HFF-Myc (cell line): ENCODE results near the gene BTN3A1.

ENCODE experiments used
- DNase-seq: peaks from one replicate; pipeline ENCODE4 v3.0.0-alpha.2; 2011; ENCODE audit warnings: low read depth; ENCODE audit errors: extremely low read depth
- H3K4me3 ChIP-seq: replicated peaks from 2 replicates; pipeline ENCODE4 v1.5.1; 2011; ENCODE audit warnings: low read depth, mild to moderate bottlenecking, control low read depth, low read length
- TF ChIP-seq, protein P1 (sequence below): IDR thresholded peaks from 2 replicates; pipeline ENCODE4 v1.5.1; 2012; ENCODE audit warnings: mild to moderate bottlenecking, low read depth, low read length, control low read depth; ENCODE audit errors: missing control alignments

The BTN3A1 gene

DNA sequence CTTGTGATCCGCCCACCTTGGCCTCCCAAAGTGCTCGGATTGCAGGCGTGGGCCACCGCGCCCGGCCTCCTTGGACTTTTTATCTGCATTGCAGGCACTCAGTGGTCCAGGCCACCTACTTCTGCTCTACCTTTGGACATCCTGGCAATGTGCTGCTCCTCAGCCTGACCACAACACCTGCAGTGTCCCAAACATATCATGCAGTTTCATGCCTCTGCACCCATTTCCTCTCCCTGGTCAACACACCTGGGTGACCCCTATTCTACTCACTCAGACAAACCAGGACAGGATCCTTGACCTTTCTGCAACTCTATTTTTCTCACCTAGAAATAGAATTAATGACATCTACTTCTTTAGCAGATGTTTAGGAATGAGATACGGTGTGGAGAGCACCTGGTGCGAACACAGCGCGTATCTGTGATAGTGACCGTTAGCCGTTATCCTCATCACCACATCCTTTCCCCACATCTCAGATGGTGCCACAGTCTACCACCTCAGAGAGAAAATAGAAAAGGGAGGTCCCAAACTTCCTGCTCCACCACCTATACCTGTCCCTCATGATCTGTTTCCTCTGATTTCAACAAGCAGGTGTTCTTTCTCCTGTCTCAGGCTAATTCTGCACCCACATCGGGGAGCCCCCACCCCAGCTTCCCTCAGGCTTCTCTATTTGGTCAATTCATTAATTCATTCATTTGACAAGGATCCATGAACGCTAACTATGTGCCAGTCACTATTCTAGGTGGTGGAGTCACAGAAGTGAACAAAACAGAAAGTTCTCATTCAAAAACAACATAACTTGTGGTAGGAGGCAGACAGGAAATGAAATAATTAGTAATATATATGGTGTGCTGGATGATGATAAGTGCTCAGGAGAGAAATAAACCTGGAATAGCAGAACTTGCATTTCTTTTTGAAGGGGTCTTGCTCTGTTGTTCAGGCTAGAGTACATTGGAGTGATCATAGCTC, 41.3 kb upstream of the BTN3A1 start:
- TF ChIP-seq, protein P1, sequence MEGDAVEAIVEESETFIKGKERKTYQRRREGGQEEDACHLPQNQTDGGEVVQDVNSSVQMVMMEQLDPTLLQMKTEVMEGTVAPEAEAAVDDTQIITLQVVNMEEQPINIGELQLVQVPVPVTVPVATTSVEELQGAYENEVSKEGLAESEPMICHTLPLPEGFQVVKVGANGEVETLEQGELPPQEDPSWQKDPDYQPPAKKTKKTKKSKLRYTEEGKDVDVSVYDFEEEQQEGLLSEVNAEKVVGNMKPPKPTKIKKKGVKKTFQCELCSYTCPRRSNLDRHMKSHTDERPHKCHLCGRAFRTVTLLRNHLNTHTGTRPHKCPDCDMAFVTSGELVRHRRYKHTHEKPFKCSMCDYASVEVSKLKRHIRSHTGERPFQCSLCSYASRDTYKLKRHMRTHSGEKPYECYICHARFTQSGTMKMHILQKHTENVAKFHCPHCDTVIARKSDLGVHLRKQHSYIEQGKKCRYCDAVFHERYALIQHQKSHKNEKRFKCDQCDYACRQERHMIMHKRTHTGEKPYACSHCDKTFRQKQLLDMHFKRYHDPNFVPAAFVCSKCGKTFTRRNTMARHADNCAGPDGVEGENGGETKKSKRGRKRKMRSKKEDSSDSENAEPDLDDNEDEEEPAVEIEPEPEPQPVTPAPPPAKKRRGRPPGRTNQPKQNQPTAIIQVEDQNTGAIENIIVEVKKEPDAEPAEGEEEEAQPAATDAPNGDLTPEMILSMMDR = no peak
- no peak for DNase-seq
- H3K4me3 ChIP-seq = no peak overlapping the region

DNA sequence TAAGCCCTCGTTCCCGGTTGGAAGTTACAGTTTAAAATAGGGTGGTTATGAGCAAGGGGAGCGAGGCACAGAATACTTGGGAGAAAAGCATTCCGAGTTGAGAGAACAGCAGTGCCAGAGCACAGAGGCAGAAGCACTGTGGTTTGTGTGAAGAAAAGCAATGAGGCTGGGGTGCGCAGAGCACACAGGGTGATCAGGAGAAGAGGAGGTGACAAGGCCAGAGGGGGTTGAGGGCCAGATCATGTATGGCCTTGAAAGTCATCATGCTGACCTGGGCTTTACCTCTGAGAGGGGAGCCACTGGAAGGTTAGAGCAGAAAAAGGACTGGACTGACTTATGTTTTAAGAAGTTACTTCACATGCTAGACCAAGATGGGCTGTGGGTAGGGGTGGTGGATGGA, 40.5 kb upstream of the BTN3A1 start:
- no peak overlapping the region for H3K4me3 ChIP-seq
- TF ChIP-seq, protein P1 = no peak
- DNase-seq = no peak

DNA sequence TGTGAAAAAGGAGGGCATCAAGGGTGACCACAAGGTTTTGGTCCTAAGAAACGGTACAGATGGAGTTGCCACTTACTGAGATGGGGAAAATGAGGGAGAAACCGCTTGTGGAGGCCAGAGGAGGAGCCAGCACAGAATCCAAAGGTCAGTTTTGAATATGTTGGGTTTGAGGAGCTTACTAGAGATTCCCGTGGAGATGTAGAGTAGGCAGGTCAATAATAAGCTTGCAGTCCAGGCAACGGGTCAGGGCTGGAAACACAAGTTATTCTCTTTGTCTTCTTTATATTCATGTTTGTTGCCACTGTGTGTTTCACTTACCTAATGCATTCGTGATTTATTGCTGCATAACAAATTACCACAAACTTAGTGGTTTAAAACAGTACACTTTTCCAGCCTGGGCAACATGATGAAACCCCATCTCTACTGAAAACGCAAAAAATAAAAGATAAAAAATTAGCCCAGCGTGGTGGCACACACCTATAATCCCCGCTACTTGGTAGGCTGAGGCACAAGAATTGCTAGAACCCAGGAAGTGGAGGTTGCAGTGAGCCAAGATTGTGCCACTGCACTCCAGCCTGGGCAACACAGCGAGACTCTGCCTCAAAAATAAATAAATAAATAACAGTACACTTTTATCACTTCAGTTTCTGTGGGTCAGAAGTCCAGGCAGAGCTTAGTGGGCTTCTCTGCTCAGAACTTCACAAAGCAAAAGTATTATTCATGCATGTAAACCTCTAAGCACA, 39.8 kb upstream of the BTN3A1 start:
- TF ChIP-seq, protein P1 = no peak
- DNase-seq = no peak
- no peak overlapping the region for H3K4me3 ChIP-seq

DNA sequence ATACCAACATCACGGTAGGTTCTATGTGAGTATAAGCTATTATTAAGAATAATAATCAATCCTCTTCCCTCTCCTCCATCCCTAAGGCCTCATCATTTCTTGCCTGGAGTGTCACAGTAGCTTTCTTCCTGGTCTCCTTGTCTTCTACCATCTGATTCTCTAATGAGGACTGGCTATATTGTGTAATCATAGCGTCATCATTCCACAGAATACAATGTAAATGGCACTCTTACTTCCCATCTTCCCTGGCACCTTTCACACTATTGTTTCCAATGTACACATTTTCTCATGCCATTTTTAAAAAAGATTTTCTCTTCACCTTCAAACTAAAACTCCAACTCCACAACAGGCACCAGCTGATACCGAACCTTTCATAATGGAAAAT, 39.2 kb upstream of the BTN3A1 start:
- no peak for DNase-seq
- H3K4me3 ChIP-seq = no peak overlapping the region
- TF ChIP-seq, protein P1 = no peak

DNA sequence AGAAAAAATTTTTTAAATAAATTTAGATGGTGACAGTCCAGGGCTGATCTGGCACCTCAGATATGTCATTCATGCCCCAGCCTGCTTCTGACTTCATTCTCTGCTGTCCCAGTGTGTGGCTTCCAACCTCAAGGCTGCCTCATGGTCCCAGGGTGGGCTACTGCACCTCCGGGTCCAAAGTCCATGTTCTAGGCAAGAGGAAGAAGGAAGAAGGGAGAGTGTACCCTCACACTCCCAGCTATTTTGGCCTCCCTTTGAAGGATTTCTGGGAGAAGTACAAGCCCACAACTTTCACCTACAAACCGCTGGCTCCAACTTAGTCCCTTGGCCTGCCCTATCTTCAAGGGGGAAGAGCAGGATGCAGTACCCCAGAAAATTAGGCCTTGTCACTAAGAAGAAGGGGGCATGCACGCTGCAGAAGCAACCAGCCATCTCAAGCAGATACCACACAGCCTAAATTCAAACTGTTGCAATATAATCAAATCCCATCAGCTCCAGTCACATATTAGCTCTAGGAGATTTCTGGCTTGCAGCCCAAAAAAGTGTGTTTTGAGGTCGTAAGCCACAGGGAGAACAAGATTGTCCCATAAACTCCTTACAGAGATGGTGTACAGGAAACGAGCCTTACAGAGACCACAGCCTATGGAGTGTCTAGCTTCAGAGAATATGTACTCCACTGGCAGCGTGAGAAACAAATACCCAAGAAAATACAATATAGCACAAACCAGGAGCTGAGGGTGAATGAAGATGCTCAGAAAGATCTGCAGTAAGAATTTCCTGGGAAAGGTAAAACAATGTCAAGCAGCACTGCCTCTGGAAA, 38.0 kb upstream of the BTN3A1 start:
- peak overlapping the region; percentile 71 for H3K4me3 ChIP-seq
- no peak for DNase-seq
- TF ChIP-seq, protein P1 = no peak

DNA sequence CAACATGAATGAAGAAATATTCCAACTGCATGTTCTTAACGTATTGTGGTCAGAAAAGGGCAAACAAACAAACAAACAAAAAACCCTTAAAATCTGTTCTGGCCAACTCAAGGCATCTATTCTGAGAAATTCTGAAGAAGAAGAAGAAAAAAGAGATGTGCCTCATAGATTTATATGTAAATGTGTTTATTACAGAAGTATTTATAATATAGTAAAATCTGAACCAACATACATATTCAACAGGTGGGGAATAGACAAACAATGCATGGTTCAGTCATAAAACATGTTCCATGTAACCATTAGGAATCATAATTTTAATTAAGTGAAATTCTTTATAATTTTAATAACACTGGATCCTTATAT, 36.5 kb upstream of the BTN3A1 start:
- TF ChIP-seq, protein P1 = no peak
- peak overlapping the region; percentile 71 for H3K4me3 ChIP-seq
- no peak for DNase-seq
